Activated CD8-positive, alpha-beta T cell treated with anti-CD3 and anti-CD28 coated beads for 36 hours (primary cell): ENCODE measurements around the gene DNAJB9. TPM values are rescaled to one million over a fixed set of nuclear protein-coding genes. Genes with fewer than 3 reads are reported as not detected.

ENCODE experiments used
- ATAC-seq: fragments of 200-7000 bp; cut with Tn5 transposase; one replicate; pipeline ENCODE4 v1.10.0; 2021; ENCODE audit warnings: mild to moderate bottlenecking, moderate library complexity
- CTCF ChIA-PET: fragments of 350-600 bp; sonication (Branson Sonifier 250); formaldehyde crosslinking; loops from one replicate; lab custom pipeline; 2021; ENCODE audit warnings: antibody characterized with exemption; lab: Charles Lee
- POLR2A ChIA-PET: fragments of 350-600 bp; sonication (Branson Sonifier 250); formaldehyde crosslinking; loops from one replicate; lab custom pipeline; 2021; ENCODE audit warnings: antibody characterized with exemption; lab: Charles Lee
- DNase-seq: peaks from one replicate; pipeline ENCODE4 v3.0.0-alpha.2; 2020
- H3K27ac Mint-ChIP-seq: one replicate; pipeline ENCODE4 v1.8.0; 2021; ENCODE audit warnings: mild to moderate bottlenecking, mixed read lengths
- H3K27me3 Mint-ChIP-seq: one replicate; pipeline ENCODE4 v1.8.0; 2021; ENCODE audit warnings: mixed read lengths
- H3K36me3 Mint-ChIP-seq: one replicate; pipeline ENCODE4 v1.8.0; 2021; ENCODE audit warnings: low read depth, mixed read lengths
- H3K4me1 Mint-ChIP-seq: one replicate; pipeline ENCODE4 v1.8.0; 2021; ENCODE audit warnings: low read depth, mixed read lengths
- H3K4me3 Mint-ChIP-seq: one replicate; pipeline ENCODE4 v1.8.0; 2021; ENCODE audit warnings: mild to moderate bottlenecking, moderate library complexity, mixed read lengths
- H3K9me3 Mint-ChIP-seq: one replicate; pipeline ENCODE4 v1.8.0; 2021; ENCODE audit warnings: mixed read lengths
- intact Hi-C: fragments of 100-400 bp; cut with micrococcal nuclease; formaldehyde crosslinking; loops from one replicate; pipeline ENCODE4 v1.10.0; 2022
- total RNA-seq, 2 experiments: library from RNA; stranded (reverse); gene quantifications; one replicate each; pipeline ENCODE4 v1.2.3, GENCODE V29; 2021
- TF ChIP-seq, protein P1 (sequence below): fragments of 200-600 bp; IDR thresholded peaks from one replicate; pipeline ENCODE4 v1.8.0; 2022; ENCODE audit warnings: antibody characterized with exemption, mild to moderate bottlenecking

DNAJB9 gene
- total RNA-seq, 2 experiments from 2014 or later = 6.5 to 11.6 TPM

DNA sequence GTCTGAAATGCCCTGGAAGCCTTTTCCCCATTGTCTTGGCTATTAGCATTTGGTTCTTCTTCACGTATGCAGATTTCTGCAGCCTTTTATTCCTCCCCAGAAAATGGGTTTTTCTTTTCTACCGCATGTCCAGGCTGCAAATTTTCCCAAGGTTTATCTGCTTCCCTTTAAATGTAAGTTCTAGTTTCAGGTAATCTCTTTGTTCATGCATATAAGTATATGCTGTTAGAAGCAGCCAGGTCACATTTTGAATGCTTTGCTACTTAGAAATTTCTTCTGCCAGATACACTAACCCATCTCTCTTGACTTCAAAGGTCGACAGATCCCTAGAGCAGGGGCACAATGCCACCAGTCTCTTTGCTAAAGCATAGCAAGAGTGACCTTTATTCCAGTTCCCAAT is 12.5 kb upstream of the DNAJB9 start:
- Mint-ChIP-seq H3K27ac (no peak overlapping the region), H3K9me3 (peaks cover 20% of the 10 kb centered on the region), H3K36me3 (peaks cover 27% of the 10 kb centered on the region), H3K4me3 (no peak overlapping the region), H3K4me1 (peaks cover 3% of the 10 kb centered on the region), H3K27me3 (no peaks in the 10 kb centered on the region)
- no peak for ATAC-seq
- TF ChIP-seq, protein P1, sequence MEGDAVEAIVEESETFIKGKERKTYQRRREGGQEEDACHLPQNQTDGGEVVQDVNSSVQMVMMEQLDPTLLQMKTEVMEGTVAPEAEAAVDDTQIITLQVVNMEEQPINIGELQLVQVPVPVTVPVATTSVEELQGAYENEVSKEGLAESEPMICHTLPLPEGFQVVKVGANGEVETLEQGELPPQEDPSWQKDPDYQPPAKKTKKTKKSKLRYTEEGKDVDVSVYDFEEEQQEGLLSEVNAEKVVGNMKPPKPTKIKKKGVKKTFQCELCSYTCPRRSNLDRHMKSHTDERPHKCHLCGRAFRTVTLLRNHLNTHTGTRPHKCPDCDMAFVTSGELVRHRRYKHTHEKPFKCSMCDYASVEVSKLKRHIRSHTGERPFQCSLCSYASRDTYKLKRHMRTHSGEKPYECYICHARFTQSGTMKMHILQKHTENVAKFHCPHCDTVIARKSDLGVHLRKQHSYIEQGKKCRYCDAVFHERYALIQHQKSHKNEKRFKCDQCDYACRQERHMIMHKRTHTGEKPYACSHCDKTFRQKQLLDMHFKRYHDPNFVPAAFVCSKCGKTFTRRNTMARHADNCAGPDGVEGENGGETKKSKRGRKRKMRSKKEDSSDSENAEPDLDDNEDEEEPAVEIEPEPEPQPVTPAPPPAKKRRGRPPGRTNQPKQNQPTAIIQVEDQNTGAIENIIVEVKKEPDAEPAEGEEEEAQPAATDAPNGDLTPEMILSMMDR = no peak
- intact Hi-C loops = no loop called here
- ChIA-PET CTCF (no interaction called here), POLR2A (no interaction called here)
- DNase-seq = no peak

DNA sequence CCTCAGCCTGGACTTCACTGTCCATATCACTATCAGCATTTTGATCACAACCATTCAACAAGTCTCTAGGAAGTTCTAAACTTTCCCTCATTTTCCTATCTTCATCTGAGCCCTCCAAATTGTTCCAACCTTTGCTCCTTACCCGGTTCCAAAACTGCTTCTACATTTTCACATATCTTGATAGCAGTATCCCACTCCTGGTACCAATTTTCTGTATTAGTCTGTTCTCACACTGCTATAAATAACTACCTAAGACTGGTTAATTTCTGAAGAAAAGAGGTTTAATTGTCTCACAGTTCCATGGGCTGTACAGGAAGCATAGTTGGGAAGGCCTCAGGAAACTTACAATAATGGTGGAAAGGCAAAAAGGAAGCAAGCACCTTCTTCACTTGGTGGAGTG is 12.1 kb upstream of the DNAJB9 start:
- TF ChIP-seq, protein P1 = no peak
- POLR2A ChIA-PET = no interaction called here
- no peaks in the 10 kb centered on the region for H3K27me3 Mint-ChIP-seq
- CTCF ChIA-PET = no interaction called here
- intact Hi-C loops = no loop called here
- H3K27ac Mint-ChIP-seq = no peak overlapping the region
- peaks cover 29% of the 10 kb centered on the region for H3K36me3 Mint-ChIP-seq
- no peak for DNase-seq
- ATAC-seq = no peak
- no peak overlapping the region for H3K4me3 Mint-ChIP-seq
- H3K9me3 Mint-ChIP-seq = peaks cover 20% of the 10 kb centered on the region
- H3K4me1 Mint-ChIP-seq = peaks cover 3% of the 10 kb centered on the region

DNA sequence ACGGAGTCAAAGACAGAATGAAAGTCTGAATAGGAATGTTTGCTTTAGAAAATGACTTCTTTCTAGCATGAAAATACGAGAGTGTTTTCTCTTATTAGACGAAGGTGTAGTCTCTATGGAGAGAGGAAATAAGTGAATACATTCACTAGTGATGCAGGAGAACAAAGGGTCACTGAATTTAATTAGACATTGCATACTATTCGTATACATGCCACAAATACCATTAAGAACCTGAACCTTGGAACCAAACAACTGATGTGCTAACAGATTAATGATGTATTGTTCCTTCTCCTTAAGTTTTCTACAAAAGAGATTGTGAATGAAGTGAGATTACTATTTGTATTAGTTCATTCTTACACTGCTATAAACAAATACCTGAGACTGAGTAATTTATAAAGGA is 10.4 kb upstream of the DNAJB9 start:
- peaks cover 35% of the 10 kb centered on the region for H3K36me3 Mint-ChIP-seq
- peaks cover 20% of the 10 kb centered on the region for H3K9me3 Mint-ChIP-seq
- ChIA-PET CTCF (interaction anchor here (0.9 to 1.1 kb wide), 2 partner anchors 10 to 11 kb away, joined by 3 to 4 read pairs; partner anchors contain the start of genes DNAJB9 and THAP5), POLR2A (no interaction called here)
- no peaks in the 10 kb centered on the region for H3K27me3 Mint-ChIP-seq
- no peak overlapping the region for H3K4me3 Mint-ChIP-seq
- peaks cover 3% of the 10 kb centered on the region for H3K4me1 Mint-ChIP-seq
- TF ChIP-seq, protein P1 = no peak
- no peak for DNase-seq
- intact Hi-C loops = no loop called here
- ATAC-seq = no peak
- no peak overlapping the region for H3K27ac Mint-ChIP-seq

DNA sequence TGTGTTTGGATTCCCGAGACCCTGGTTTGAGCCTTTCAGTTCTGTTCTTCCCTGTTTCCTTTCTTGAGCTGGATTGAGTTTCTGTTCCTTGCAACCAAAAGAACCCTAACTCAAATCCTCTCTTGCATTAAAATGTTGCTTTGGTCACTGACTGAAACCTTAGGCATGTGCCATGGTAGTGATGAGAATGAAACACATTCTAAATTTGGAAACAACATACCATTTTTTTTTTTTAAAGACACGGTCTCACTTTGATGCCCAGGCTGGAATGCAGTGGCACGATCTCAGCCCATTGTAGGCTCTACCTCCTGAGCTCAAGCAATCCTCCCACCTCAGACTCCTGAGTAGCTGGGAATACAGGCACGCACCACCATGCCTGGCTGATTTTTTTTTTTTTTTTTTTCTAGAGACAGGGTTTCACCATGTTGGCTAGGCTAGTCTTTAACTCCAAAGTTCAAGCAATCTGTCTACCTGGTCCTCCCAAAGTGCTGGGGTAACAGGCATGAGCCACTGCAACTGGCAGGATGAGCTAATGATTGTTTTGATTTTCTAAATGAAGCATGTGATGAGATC is 8.5 kb upstream of the DNAJB9 start:
- Mint-ChIP-seq H3K4me3 (no peak overlapping the region), H3K27me3 (no peaks in the 10 kb centered on the region), H3K36me3 (peaks cover 50% of the 10 kb centered on the region), H3K9me3 (peaks cover 17% of the 10 kb centered on the region), H3K4me1 (peaks cover 4% of the 10 kb centered on the region), H3K27ac (no peak overlapping the region)
- ChIA-PET POLR2A (interaction anchor here (0.6 to 1.4 kb wide), 2 partner anchors 11 to 34 kb away, joined by 3 to 4 read pairs; no protein-coding TSS in a partner anchor), CTCF (interaction anchor here (0.7 kb wide), 3 partner anchors 19 to 388 kb away, joined by 3 read pairs; no protein-coding TSS in a partner anchor)
- intact Hi-C loops = no loop called here
- no peak for ATAC-seq
- DNase-seq = no peak
- TF ChIP-seq, protein P1 = no peak

DNA sequence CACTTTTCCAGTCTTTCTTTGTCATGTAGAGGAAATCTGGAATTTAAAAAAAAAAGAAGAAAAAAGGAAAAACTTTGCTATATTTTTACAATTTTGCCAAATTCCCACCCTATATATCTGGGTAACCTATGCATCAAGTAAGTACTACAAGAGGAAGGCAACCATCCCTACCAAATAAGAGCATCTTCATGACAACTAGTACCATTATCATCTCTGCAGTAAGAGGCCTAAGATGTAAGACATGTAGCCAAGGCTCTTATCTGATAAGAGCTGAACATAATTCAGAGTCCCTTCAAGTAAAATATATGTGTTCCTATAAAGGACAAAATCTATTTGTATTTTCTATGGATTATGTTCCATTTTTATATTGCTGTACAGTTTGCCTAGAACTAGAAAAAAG is 3.7 kb upstream of the DNAJB9 start:
- TF ChIP-seq, protein P1 = no peak
- ChIA-PET CTCF (no interaction called here), POLR2A (no interaction called here)
- no peak overlapping the region for H3K27ac Mint-ChIP-seq
- ATAC-seq = no peak
- no peak for DNase-seq
- H3K9me3 Mint-ChIP-seq = no peaks in the 10 kb centered on the region
- H3K36me3 Mint-ChIP-seq = peaks cover 44% of the 10 kb centered on the region
- peaks cover 19% of the 10 kb centered on the region for H3K4me1 Mint-ChIP-seq
- H3K4me3 Mint-ChIP-seq = no peak overlapping the region
- intact Hi-C loops = no loop called here
- H3K27me3 Mint-ChIP-seq = no peaks in the 10 kb centered on the region
